Upper lobe of right lung (tissue), 1 donor: ENCODE results near the gene FTH1. TPM values are rescaled to one million over a fixed set of nuclear protein-coding genes. Genes with fewer than 3 reads are reported as not detected.

Experiments
- ATAC-seq: fragments of 200-7000 bp; cut with Tn5 transposase; one replicate; pipeline ENCODE4 v1.9.1; 2020; ENCODE audit warnings: mild to moderate bottlenecking, moderate library complexity
- DNase-seq: peaks from one replicate; pipeline ENCODE4 v3.0.0-alpha.2; 2020
- H3K27ac ChIP-seq: fragments of 200-600 bp; one replicate; pipeline ENCODE4 v1.8.0; 2022
- H3K27me3 ChIP-seq: fragments of 200-600 bp; one replicate; pipeline ENCODE4 v1.8.0; 2022; ENCODE audit warnings: mild to moderate bottlenecking
- H3K36me3 ChIP-seq: fragments of 200-600 bp; one replicate; pipeline ENCODE4 v1.8.0; 2022
- H3K4me1 ChIP-seq: fragments of 200-600 bp; one replicate; pipeline ENCODE4 v1.8.0; 2022
- H3K4me3 ChIP-seq: fragments of 200-600 bp; one replicate; pipeline ENCODE4 v1.8.0; 2022; ENCODE audit warnings: mild to moderate bottlenecking
- H3K9me3 ChIP-seq: fragments of 200-600 bp; one replicate; pipeline ENCODE4 v1.8.0; 2022
- intact Hi-C: fragments of 100-400 bp; cut with DNase I; formaldehyde crosslinking; loops from one replicate; pipeline ENCODE4 v1.11.0; 2022
- total RNA-seq: library from RNA; stranded (reverse); fragmentation: NEBNext Ultra II Directional; extraction: Animal tissue kit (Norgen Biotek cat#: 25700); gene quantifications from one replicate; pipeline ENCODE4 v1.2.1, GENCODE V29; 2021
- TF ChIP-seq, protein P1 (sequence below): fragments of 200-600 bp; IDR thresholded peaks from one replicate; pipeline ENCODE4 v1.8.0; 2022; ENCODE audit warnings: antibody characterized with exemption
- donor health status: DM: no; HTN: yes; CAD: no; lungs with severe emphysema.

Gene FTH1
- total RNA-seq, 1 donor from 2014 or later, result 4,022 TPM

DNA sequence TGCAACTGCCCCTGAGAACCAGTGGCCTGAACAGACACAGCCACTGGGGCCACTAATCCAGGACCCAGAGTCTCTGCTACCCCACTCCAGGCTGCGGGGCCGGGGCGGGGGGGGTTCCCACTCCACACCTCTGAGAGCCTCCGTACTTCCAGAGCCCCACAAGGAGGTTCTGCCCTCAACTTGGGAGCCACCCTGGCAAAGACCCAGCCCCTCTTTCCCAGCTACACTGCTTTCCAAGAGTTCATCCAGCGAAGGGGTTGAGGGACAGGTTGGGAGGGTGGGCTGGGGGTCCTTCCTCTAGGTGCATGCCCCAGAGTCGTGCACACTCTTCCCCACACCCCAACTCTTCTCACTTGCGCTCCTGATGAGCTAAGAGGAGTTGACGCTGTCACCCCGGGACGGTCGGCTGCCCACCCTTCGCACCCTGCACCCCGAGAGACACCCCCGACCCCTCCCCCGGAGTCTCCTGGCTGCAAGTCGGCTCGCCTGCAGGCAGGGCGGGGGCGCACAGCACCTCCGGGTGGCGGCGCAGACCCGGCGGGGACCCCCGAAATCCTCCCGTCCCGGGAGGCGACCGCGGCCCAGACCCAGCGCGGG lies 50.6 kb downstream of the FTH1 start:
- Histone ChIP-seq H3K4me3 (peak overlapping the region; percentile 57), H3K36me3 (no peaks in the 10 kb centered on the region), H3K27me3 (peaks cover 5% of the 10 kb centered on the region), H3K27ac (peak overlapping the region; percentile 47), H3K9me3 (no peaks in the 10 kb centered on the region), H3K4me1 (peaks cover 14% of the 10 kb centered on the region)
- intact Hi-C loops, result no loop called here
- ATAC-seq (no peak), DNase-seq (no peak)
- TF ChIP-seq, protein P1, sequence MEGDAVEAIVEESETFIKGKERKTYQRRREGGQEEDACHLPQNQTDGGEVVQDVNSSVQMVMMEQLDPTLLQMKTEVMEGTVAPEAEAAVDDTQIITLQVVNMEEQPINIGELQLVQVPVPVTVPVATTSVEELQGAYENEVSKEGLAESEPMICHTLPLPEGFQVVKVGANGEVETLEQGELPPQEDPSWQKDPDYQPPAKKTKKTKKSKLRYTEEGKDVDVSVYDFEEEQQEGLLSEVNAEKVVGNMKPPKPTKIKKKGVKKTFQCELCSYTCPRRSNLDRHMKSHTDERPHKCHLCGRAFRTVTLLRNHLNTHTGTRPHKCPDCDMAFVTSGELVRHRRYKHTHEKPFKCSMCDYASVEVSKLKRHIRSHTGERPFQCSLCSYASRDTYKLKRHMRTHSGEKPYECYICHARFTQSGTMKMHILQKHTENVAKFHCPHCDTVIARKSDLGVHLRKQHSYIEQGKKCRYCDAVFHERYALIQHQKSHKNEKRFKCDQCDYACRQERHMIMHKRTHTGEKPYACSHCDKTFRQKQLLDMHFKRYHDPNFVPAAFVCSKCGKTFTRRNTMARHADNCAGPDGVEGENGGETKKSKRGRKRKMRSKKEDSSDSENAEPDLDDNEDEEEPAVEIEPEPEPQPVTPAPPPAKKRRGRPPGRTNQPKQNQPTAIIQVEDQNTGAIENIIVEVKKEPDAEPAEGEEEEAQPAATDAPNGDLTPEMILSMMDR, result no peak

DNA sequence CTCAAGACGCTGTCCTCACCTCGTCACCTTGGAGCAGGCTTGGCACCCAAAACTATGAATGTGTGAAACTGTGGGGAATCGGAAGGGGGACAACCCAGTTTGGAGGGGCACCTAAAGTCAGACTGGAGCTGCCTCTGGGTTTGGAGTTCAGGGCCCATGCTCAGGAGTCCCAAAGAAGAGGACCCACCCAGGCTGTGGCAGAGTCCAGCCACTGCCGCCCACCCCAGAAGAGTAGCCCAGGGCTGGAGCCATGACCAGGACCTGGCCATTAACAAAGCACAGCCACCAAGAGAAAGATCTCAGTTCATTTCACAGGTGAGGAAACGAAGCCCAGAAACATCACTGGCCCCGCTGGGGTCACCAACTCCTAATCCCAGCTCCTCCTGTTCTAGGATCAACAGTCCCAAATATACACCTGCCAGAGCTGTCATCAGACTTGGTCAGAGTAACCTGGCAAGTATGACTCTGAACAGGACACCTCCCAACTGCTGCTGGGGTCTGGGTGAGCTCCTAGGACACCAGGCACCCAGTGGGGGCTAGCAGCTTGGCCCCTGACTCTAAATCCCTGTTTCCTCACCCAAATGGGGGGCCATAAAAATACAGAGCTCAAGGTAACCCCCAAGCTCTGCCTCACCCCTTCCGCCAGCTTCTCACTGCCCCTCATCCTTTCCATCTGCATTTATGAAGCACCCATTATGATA lies 52.8 kb downstream of the FTH1 start:
- peaks cover 16% of the 10 kb centered on the region for H3K4me1 ChIP-seq
- ATAC-seq (no peak), DNase-seq (no peak)
- H3K36me3 ChIP-seq, result no peaks in the 10 kb centered on the region
- H3K27me3 ChIP-seq, result peaks cover 5% of the 10 kb centered on the region
- TF ChIP-seq, protein P1, result no peak
- H3K9me3 ChIP-seq, result no peaks in the 10 kb centered on the region
- intact Hi-C loops, result no loop called here
- H3K4me3 ChIP-seq, result no peak overlapping the region
- H3K27ac ChIP-seq, result no peak overlapping the region

Other genes starting within 250 kb of the FTH1 start
- 62.6 TPM for gene MYRF, start 215.0 kb downstream of the FTH1 start, total RNA-seq
- 94.0 TPM for gene TMEM258, start 175.0 kb downstream of the FTH1 start, total RNA-seq
- gene FEN1, start 174.7 kb downstream of the FTH1 start, total RNA-seq, result 4.9 TPM
- 68.0 TPM for gene FADS1, start 150.6 kb downstream of the FTH1 start, total RNA-seq
- gene FADS2, start 139.3 kb downstream of the FTH1 start, total RNA-seq, result 75.1 TPM
- 68.5 TPM for gene FADS3, start 76.1 kb downstream of the FTH1 start, total RNA-seq
- gene RAB3IL1, start 50.1 kb downstream of the FTH1 start, total RNA-seq, result 10.6 TPM
- gene BEST1, start 17.3 kb downstream of the FTH1 start, total RNA-seq, result 9.6 TPM
- 19.5 TPM for gene INCENP, start 156.4 kb upstream of the FTH1 start, total RNA-seq
- not detected for gene SCGB1D1, start 222.6 kb upstream of the FTH1 start, total RNA-seq
- gene SCGB2A1, start 241.0 kb upstream of the FTH1 start, total RNA-seq, result not detected